ENCODE results near the gene POLE2.
A peak's percentile ranks its signal among the peaks of the same experiment; 100 is the strongest.

POLE2 gene

DNA sequence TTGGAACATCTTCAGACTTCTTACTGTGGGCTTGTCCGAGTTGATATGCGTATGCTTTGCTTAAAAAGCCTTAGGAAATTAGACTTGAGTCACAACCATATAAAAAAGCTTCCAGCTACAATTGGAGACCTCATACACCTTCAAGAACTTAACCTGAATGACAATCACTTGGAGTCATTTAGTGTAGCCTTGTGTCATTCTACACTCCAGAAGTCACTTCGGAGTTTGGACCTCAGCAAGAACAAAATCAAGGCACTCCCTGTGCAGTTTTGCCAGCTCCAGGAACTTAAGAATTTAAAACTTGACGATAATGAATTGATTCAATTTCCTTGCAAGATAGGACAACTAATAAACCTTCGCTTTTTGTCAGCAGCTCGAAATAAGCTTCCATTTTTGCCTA, 80.4 kb downstream of the POLE2 start:
- Histone ChIP-seq H3K4me3 (ENCODE audit: low read length) (no peak overlapping the region), H3K27me3 (ENCODE audit: control insufficient read depth, insufficient read depth, low read length) (no peaks in the 10 kb centered on the region), H3K36me3 (ENCODE audit: control insufficient read depth, low read depth, low read length) (peaks cover 41% of the 10 kb centered on the region), H3K9ac (ENCODE audit: low read length) (no peak overlapping the region), H3K27ac (ENCODE audit: low read length) (no peak overlapping the region), H3K4me1 (ENCODE audit: control insufficient read depth, low read depth, low read length) (no peaks in the 10 kb centered on the region), H3K9me3 (ENCODE audit: control insufficient read depth, low read depth, low read length) (no peaks in the 10 kb centered on the region)

DNA sequence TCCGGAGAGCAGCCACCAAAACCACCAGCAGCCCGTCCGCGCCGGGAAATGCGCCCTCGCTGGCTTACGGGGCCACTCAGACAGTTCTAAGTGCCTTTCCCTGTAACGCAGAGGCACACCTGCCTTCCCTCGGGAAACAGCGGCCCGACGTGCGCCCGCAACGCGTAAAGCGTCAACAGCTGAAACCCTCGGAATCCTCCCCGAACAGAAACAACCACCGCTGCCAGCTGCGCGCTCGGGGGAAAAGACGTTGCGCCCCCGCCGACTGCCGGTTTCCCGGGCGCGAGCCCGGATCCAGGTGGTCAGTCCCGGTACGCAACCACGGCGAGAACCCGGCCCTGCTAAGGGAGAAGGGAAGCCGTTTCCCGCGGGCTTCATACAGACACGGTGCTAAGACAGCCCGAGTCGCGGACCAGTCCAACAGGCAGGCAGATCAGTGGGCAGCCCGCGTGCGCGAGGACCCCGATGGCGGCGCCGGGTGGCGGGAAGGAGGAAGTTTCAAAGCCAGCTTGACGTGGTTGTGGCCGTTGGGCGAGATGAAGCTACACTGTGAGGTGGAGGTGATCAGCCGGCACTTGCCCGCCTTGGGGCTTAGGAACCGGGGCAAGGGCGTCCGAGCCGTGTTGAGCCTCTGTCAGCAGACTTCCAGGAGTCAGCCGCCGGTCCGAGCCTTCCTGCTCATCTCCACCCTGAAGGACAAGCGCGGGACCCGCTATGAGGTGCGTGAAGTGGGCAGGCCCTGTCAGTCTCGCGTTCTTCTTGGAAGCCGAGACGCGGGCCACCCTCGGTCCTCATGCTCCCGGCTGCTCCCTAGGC, 89.3 kb downstream of the POLE2 start, which contains the start of gene LRR1:
Gene LRR1, plus strand, starts transcription at position 456 of the 816 bp plus-strand sequence. Its CDS starts 81 bp downstream, at position 537.
- Histone ChIP-seq H3K27me3 (ENCODE audit: control insufficient read depth, insufficient read depth, low read length) (no peaks in the 10 kb centered on the region), H3K9ac (ENCODE audit: low read length) (peak within 1 kb of the TSS; percentile 95), H3K4me3 (ENCODE audit: low read length) (peak within 1 kb of the TSS; percentile 99), H3K27ac (ENCODE audit: low read length) (peak within 1 kb of the TSS; percentile 66), H3K9me3 (ENCODE audit: control insufficient read depth, low read depth, low read length) (no peaks in the 10 kb centered on the region), H3K4me1 (ENCODE audit: control insufficient read depth, low read depth, low read length) (no peaks in the 10 kb centered on the region), H3K36me3 (ENCODE audit: control insufficient read depth, low read depth, low read length) (peaks cover 13% of the 10 kb centered on the region)

- peak overlapping the region; percentile 66 for H3K27ac ChIP-seq (ENCODE audit: low read length)
- peak overlapping the region; percentile 95 for H3K9ac ChIP-seq (ENCODE audit: low read length)
- peaks cover 10% of the 10 kb centered on the region for H3K36me3 ChIP-seq (ENCODE audit: control insufficient read depth, low read depth, low read length)
- peak overlapping the region; percentile 99 for H3K4me3 ChIP-seq (ENCODE audit: low read length)
- no peaks in the 10 kb centered on the region for H3K9me3 ChIP-seq (ENCODE audit: control insufficient read depth, low read depth, low read length)
- H3K4me1 ChIP-seq (ENCODE audit: control insufficient read depth, low read depth, low read length), result no peaks in the 10 kb centered on the region
- H3K27me3 ChIP-seq (ENCODE audit: control insufficient read depth, insufficient read depth, low read length), result no peaks in the 10 kb centered on the region
These were observed 89.9 kb downstream of the POLE2 start for GRCh38 chr14:49598189-49598484.

GRCh38 chr14:49594347-49595091, 93.5 kb downstream of the POLE2 start:
- H3K9ac ChIP-seq (ENCODE audit: low read length), result no peak overlapping the region
- no peak overlapping the region for H3K27ac ChIP-seq (ENCODE audit: low read length)

More at GRCh38 chr14:49594347-49595091, 93.5 kb downstream of the POLE2 start:
- H3K4me1 ChIP-seq (ENCODE audit: control insufficient read depth, low read depth, low read length), result no peaks in the 10 kb centered on the region
- no peak overlapping the region for H3K4me3 ChIP-seq (ENCODE audit: low read length)
- no peaks in the 10 kb centered on the region for H3K36me3 ChIP-seq (ENCODE audit: control insufficient read depth, low read depth, low read length)
- H3K9me3 ChIP-seq (ENCODE audit: control insufficient read depth, low read depth, low read length), result no peaks in the 10 kb centered on the region
- H3K27me3 ChIP-seq (ENCODE audit: control insufficient read depth, insufficient read depth, low read length), result no peaks in the 10 kb centered on the region

Data from iPS-18a (cell line).